A549 (cell line): ENCODE data around the gene MBD3L2.

Experiments used
- HMGXB4 ChIP-seq: fragments of 250-450 bp; sonication (Bioruptor Pico); IDR thresholded peaks from 2 replicates; pipeline ENCODE4 v1.5.0; 2021; ENCODE audit warnings: mild to moderate bottlenecking, moderate library complexity, borderline replicate concordance
- MAFK ChIP-seq: fragments of 450-650 bp; IDR thresholded peaks from 2 replicates; pipeline ENCODE4 v1.6.1; 2014; ENCODE audit not compliant: partially characterized antibody
- PHF8 ChIP-seq: fragments of 200-600 bp; sonication (generic); IDR thresholded peaks from 2 replicates; pipeline ENCODE4 v1.6.1; 2016; ENCODE audit warnings: low read depth, mild to moderate bottlenecking, antibody characterized with exemption, moderate library complexity, borderline replicate concordance
- RAD21 ChIP-seq, 2 experiments: fragments of >200 bp in 1 of 2; sonication (Bioruptor Twin) in 1 of 2; formaldehyde crosslinking in 1 of 2; IDR thresholded peaks in 1 of 2; conservative IDR thresholded peaks in 1 of 2; 2 replicates in 1 of 2; 3 replicates in 1 of 2; pipeline ENCODE4 v1.6.1; 2012 to 2018; ENCODE audit warnings: inconsistent platforms in 1 of 2
- TF ChIP-seq, protein P1 (sequence below): fragments of >200 bp; sonication (Bioruptor Twin); formaldehyde crosslinking; IDR thresholded peaks from 3 replicates; pipeline ENCODE4 v1.5.1; 2016

DNA sequence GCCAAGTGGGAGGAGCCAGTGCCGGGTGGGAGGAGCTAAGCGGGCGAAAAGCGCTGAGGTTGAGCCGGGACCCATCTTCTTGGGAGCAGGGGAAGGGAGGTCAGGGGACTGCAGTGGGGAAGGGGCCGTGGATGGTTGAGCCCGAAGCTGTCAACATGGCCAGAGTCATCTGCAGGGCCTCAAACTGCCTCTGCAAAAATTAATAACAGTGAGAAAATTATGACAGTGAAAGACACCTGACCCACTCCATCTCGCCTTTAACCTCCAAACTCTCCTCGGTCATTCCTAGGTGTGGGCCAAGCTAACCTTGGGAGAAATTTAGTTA lies 50.4 kb downstream of the MBD3L2 start:
- TF ChIP-seq, protein P1, sequence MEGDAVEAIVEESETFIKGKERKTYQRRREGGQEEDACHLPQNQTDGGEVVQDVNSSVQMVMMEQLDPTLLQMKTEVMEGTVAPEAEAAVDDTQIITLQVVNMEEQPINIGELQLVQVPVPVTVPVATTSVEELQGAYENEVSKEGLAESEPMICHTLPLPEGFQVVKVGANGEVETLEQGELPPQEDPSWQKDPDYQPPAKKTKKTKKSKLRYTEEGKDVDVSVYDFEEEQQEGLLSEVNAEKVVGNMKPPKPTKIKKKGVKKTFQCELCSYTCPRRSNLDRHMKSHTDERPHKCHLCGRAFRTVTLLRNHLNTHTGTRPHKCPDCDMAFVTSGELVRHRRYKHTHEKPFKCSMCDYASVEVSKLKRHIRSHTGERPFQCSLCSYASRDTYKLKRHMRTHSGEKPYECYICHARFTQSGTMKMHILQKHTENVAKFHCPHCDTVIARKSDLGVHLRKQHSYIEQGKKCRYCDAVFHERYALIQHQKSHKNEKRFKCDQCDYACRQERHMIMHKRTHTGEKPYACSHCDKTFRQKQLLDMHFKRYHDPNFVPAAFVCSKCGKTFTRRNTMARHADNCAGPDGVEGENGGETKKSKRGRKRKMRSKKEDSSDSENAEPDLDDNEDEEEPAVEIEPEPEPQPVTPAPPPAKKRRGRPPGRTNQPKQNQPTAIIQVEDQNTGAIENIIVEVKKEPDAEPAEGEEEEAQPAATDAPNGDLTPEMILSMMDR: no peak
- TF ChIP-seq MAFK (no peak), HMGXB4 (CRISPR knock-in tag) (no peak), PHF8 (no peak), RAD21 (conservative IDR thresholded peaks at IDR 0.05 in 1 of 2, IDR thresholded peaks at IDR 0.05 in 1 of 2) (no peak)
